Peyer's patch (tissue), 4 donors: ENCODE data around the gene FPR1. TPM values are rescaled to one million over a fixed set of nuclear protein-coding genes. Genes with fewer than 3 reads are reported as not detected.

Experiments
- DNase-seq, 3 donors: peaks; one replicate each; pipeline ENCODE4 v3.0.0-alpha.2; 2017 to 2019
- H3K27ac ChIP-seq, 4 donors: fragments of 200-600 bp; sonication (generic); one replicate each; pipeline ENCODE4 v1.5.1; 2016 to 2019
- H3K27me3 ChIP-seq, 2 donors: fragments of 200-600 bp; sonication (generic); one replicate each; pipeline ENCODE4 v1.5.1; 2019
- H3K36me3 ChIP-seq, 3 donors: fragments of 200-600 bp; sonication (generic); one replicate each; pipeline ENCODE4 v1.5.1; 2016 to 2019
- H3K4me1 ChIP-seq, 4 donors: fragments of 200-600 bp; sonication (generic); one replicate each; pipeline ENCODE4 v1.5.1; 2016 to 2019
- H3K4me3 ChIP-seq, 4 donors: fragments of 200-600 bp; sonication (generic); 1 replicate in 3 of 4; 2 replicates in 1 of 4; pipeline ENCODE4 v1.5.1; 2016 to 2019; ENCODE audit warnings: mild to moderate bottlenecking in 1 of 4
- H3K9me3 ChIP-seq, 4 donors: fragments of 200-600 bp; sonication (generic); one replicate each; pipeline ENCODE4 v1.5.1; 2016 to 2019; ENCODE audit warnings: mild to moderate bottlenecking in 1 of 4
- POLR2A ChIP-seq, 2 donors: fragments of 450-650 bp; IDR thresholded peaks; one replicate each; pipeline ENCODE4 v1.5.1; 2017; ENCODE audit warnings: antibody characterized with exemption in 2 of 2, mild to moderate bottlenecking in 2 of 2, moderate library complexity in 2 of 2
- total RNA-seq, 4 donors: library from RNA; depleted of rRNA; stranded (reverse); fragments of >200 nt; gene quantifications; one replicate each; pipeline ENCODE4 v1.1.0, GENCODE V29; 2016
- TF ChIP-seq, protein P1 (sequence below), 6 experiments: fragments of 450-650 bp in 4 of 6; fragments of 200-600 bp in 2 of 6; sonication (generic) in 1 of 6; IDR thresholded peaks; one replicate each; pipeline ENCODE4 v1.5.1; 2017 to 2019; ENCODE audit warnings: antibody characterized with exemption in 6 of 6, mild to moderate bottlenecking in 3 of 6, moderate library complexity in 1 of 6

The FPR1 gene
- total RNA-seq, 4 donors from 2014 or later, result 1.6 to 5.8 (median 2.6) TPM

GRCh38 chr19:51761696-51762095 lies 10.0 kb upstream of the FPR1 start:
- no peak overlapping the region for H3K4me3 ChIP-seq

DNA sequence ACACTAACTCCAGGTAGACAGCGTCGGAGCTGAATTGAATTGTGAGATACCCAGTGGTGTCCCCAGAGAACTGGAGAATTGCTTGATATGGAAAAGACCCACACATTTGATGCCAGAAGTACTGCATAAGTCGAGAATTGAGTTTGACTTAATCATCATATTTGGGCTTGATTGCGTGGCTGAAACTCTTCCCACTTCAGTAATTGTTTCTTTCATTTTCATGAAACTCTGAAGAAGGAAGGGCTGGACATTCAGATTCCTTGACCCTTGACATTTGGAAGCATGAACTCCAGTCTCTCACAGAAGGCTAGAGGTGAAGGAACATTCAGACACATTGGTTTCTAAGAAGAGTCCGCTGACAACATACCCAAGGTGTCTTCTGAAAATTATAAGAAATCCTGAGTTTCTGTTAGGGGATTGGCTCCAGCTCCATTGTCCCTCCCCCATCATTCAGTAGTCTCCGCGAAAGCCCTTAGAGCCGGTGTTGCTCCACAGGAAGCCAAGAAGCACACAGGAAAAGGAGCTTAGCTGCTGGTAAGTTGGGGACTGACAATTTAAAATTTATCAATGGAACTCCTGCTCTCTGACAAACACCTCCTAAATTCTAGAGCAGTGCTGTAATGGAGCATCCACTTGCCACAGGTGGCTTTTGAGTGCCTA lies 9.1 kb upstream of the FPR1 start, which contains the start of gene FPR2:
TSS of gene FPR2 (plus strand) at position 484 of the 660 bp plus-strand sequence. CDS start 7,479 bp downstream, outside the sequence.
- H3K27ac ChIP-seq, result no peak within 1 kb of the TSS
- no peak within 1 kb of the TSS for H3K4me3 ChIP-seq
- TF ChIP-seq, protein P1, sequence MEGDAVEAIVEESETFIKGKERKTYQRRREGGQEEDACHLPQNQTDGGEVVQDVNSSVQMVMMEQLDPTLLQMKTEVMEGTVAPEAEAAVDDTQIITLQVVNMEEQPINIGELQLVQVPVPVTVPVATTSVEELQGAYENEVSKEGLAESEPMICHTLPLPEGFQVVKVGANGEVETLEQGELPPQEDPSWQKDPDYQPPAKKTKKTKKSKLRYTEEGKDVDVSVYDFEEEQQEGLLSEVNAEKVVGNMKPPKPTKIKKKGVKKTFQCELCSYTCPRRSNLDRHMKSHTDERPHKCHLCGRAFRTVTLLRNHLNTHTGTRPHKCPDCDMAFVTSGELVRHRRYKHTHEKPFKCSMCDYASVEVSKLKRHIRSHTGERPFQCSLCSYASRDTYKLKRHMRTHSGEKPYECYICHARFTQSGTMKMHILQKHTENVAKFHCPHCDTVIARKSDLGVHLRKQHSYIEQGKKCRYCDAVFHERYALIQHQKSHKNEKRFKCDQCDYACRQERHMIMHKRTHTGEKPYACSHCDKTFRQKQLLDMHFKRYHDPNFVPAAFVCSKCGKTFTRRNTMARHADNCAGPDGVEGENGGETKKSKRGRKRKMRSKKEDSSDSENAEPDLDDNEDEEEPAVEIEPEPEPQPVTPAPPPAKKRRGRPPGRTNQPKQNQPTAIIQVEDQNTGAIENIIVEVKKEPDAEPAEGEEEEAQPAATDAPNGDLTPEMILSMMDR (IDR thresholded peaks at IDR 0.05), result no peak
- TF ChIP-seq POLR2A (IDR thresholded peaks at IDR 0.05), result no peak
- peaks cover 0 to 3% (median 0%) of the 10 kb centered on the region in 4 donors for H3K9me3 ChIP-seq
- no peaks in the 10 kb centered on the region for H3K27me3 ChIP-seq
- no peaks in the 10 kb centered on the region for H3K36me3 ChIP-seq
- DNase-seq, result no peak
- H3K4me1 ChIP-seq, result no peaks in the 10 kb centered on the region

More at GRCh38 chr19:51761696-51762095, 10.0 kb upstream of the FPR1 start:
- Histone ChIP-seq H3K36me3 (no peaks in the 10 kb centered on the region), H3K4me1 (no peaks in the 10 kb centered on the region), H3K27ac (no peak overlapping the region), H3K9me3 (no peaks in the 10 kb centered on the region), H3K27me3 (no peaks in the 10 kb centered on the region)
- TF ChIP-seq POLR2A (IDR thresholded peaks at IDR 0.05), result no peak
- TF ChIP-seq, protein P1 (IDR thresholded peaks at IDR 0.05), result no peak
- DNase-seq, result no peak

DNA sequence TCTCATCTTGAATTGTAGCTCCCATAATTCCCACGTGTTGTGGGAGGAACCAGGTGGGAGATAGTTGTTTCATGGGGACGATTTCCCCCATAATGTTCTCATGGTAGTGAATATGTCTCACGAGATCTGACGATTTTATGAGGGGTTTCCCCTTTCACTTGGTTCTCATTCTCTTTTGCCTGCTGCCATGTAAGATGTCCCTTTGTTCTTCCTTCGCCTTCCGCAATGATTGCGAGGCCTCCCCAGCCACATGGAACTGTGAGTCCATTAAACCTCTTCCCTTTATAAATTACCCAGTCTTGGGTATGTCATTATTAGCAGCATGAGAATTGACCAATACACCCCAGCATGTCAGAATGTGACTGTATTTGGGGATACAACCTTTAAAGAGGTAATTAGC lies 3.9 kb upstream of the FPR1 start:
- no peak overlapping the region for H3K27ac ChIP-seq
- no peaks in the 10 kb centered on the region for H3K4me1 ChIP-seq
- peaks cover 0 to 3% (median 0%) of the 10 kb centered on the region in 4 donors for H3K9me3 ChIP-seq
- H3K36me3 ChIP-seq, result no peaks in the 10 kb centered on the region
- H3K4me3 ChIP-seq, result no peak overlapping the region
- no peak for DNase-seq
- no peaks in the 10 kb centered on the region for H3K27me3 ChIP-seq
- TF ChIP-seq, protein P1 (IDR thresholded peaks at IDR 0.05), result no peak
- TF ChIP-seq POLR2A (IDR thresholded peaks at IDR 0.05), result no peak

DNA sequence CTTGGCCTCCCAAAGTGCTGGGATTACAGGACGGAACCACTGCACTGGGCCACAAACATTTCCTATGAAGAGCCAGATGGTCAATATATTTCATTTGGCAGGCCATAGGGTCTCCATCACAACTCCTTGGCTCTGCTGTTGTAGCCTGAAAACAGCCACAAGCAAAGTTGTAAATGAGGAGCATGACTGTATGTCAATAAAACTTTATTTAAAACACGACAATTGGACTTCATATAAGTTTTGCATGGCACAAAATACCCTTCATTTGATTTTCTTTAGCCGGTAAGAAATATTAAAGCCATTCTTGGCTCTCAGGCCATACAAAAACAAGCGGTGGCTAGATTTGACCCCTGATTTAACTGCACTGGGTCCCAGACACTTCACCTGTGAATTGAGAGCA lies 3.1 kb upstream of the FPR1 start:
- Histone ChIP-seq H3K27me3 (no peaks in the 10 kb centered on the region), H3K4me1 (no peaks in the 10 kb centered on the region), H3K27ac (no peak overlapping the region), H3K9me3 (peaks cover 0 to 3% (median 0%) of the 10 kb centered on the region in 4 donors), H3K36me3 (no peaks in the 10 kb centered on the region), H3K4me3 (no peak overlapping the region)
- TF ChIP-seq POLR2A (IDR thresholded peaks at IDR 0.05), result no peak
- TF ChIP-seq, protein P1 (IDR thresholded peaks at IDR 0.05), result no peak
- no peak for DNase-seq

GRCh38 chr19:51754109-51754508 lies 2.4 kb upstream of the FPR1 start:
- DNase-seq, result no peak
- H3K27me3 ChIP-seq, result no peaks in the 10 kb centered on the region
- no peaks in the 10 kb centered on the region for H3K36me3 ChIP-seq
- TF ChIP-seq POLR2A (IDR thresholded peaks at IDR 0.05), result no peak
- TF ChIP-seq, protein P1 (IDR thresholded peaks at IDR 0.05), result no peak
- H3K4me3 ChIP-seq, result no peak overlapping the region
- H3K27ac ChIP-seq, result no peak overlapping the region
- peaks cover 0 to 3% (median 0%) of the 10 kb centered on the region in 4 donors for H3K9me3 ChIP-seq
- H3K4me1 ChIP-seq, result no peaks in the 10 kb centered on the region
